ENCODE data around the gene WNT16.

Gene WNT16

GRCh38 chr7:121344497-121344896 lies 15.7 kb downstream of the WNT16 start:
- no peak for DNase-seq

- DNase-seq = no peak
These were observed 22.9 kb downstream of the WNT16 start for GRCh38 chr7:121351682-121352081.

- DNase-seq = no peak
These were observed 23.5 kb downstream of the WNT16 start for GRCh38 chr7:121352323-121352722.

- DNase-seq = no peak
These were observed 26.8 kb downstream of the WNT16 start for GRCh38 chr7:121355574-121355973.

- no peak for DNase-seq
These were observed 31.8 kb downstream of the WNT16 start for GRCh38 chr7:121360564-121360963.

GRCh38 chr7:121366852-121367431 lies 38.1 kb downstream of the WNT16 start:
- DNase-seq = no peak

GRCh38 chr7:121369462-121369861 lies 40.7 kb downstream of the WNT16 start:
- DNase-seq = no peak

- no peak for DNase-seq
These were observed 42.6 kb downstream of the WNT16 start for GRCh38 chr7:121371367-121371766.

GRCh38 chr7:121371883-121372282 lies 43.1 kb downstream of the WNT16 start:
- DNase-seq = no peak

- DNase-seq = no peak
These were observed 43.7 kb downstream of the WNT16 start for GRCh38 chr7:121372376-121373010.

GRCh38 chr7:121373177-121373576 lies 44.4 kb downstream of the WNT16 start:
- no peak for DNase-seq

GRCh38 chr7:121376979-121377378 lies 48.2 kb downstream of the WNT16 start:
- DNase-seq = no peak

GRCh38 chr7:121379930-121380329 lies 51.1 kb downstream of the WNT16 start:
- DNase-seq = no peak

GRCh38 chr7:121382473-121382872 lies 53.7 kb downstream of the WNT16 start:
- DNase-seq = no peak

- DNase-seq = no peak
These were observed 54.6 kb downstream of the WNT16 start for GRCh38 chr7:121383235-121383910.

GRCh38 chr7:121384265-121384664 lies 55.5 kb downstream of the WNT16 start:
- DNase-seq = no peak

GRCh38 chr7:121385056-121385799 lies 56.4 kb downstream of the WNT16 start:
- no peak for DNase-seq

- no peak for DNase-seq
These were observed 57.0 kb downstream of the WNT16 start for GRCh38 chr7:121385800-121386179.

GRCh38 chr7:121388950-121389349 lies 60.1 kb downstream of the WNT16 start:
- no peak for DNase-seq

- DNase-seq = no peak
These were observed 61.3 kb downstream of the WNT16 start for GRCh38 chr7:121390109-121390508.

GRCh38 chr7:121390617-121391016 lies 61.8 kb downstream of the WNT16 start:
- no peak for DNase-seq

Measured in GOT3 (cell line).